HL-60 (cell line): Measurements from ENCODE around the gene ITGB3BP.
"Not testable (repeated sequence)": the region's sequence is repeated elsewhere in the genome, so short reads cannot be mapped to it uniquely, and the experiment has no call there.

Source experiments
- DNase-seq, 2 experiments: peaks; one replicate each; pipeline ENCODE4 v3.0.0-alpha.2; 2010 to 2020; ENCODE audit warnings: low read depth in 1 of 2, low spot score in 1 of 2
- H3K27ac ChIP-seq: fragments of 250-450 bp; sonication (Bioruptor Pico); replicated peaks from 2 replicates; pipeline ENCODE4 v1.5.1; 2020; ENCODE audit warnings: mild to moderate bottlenecking, moderate library complexity
- H3K27me3 ChIP-seq: fragments of 250-450 bp; sonication (Bioruptor Pico); 2 replicates; pipeline ENCODE4 v1.5.1; 2021; ENCODE audit warnings: mild to moderate bottlenecking, moderate library complexity; ENCODE audit not compliant: insufficient read depth, poor library complexity, severe bottlenecking
- H3K4me3 ChIP-seq: replicated peaks from 2 replicates; pipeline ENCODE4 v1.5.1; 2011; ENCODE audit warnings: mild to moderate bottlenecking, control low read depth, low read length; ENCODE audit not compliant: insufficient read depth
- CTCF ChIP-seq: IDR thresholded peaks from one replicate; pipeline ENCODE4 v1.5.1; 2011; ENCODE audit warnings: low read length, control low read depth, inconsistent platforms; ENCODE audit not compliant: insufficient read depth
- GABPA ChIP-seq: IDR thresholded peaks from 2 replicates; pipeline ENCODE4 v1.6.1; 2012; ENCODE audit warnings: low read depth
- POLR2AphosphoS5 ChIP-seq: IDR thresholded peaks from 2 replicates; pipeline ENCODE4 v1.6.1; 2012; ENCODE audit warnings: low read depth
- REST ChIP-seq: IDR thresholded peaks from 2 replicates; pipeline ENCODE4 v1.6.1; 2012; ENCODE audit warnings: low read depth; ENCODE audit not compliant: insufficient replicate concordance
- SPI1 ChIP-seq: IDR thresholded peaks from 2 replicates; pipeline ENCODE4 v1.6.1; 2012; ENCODE audit warnings: low read depth, mild to moderate bottlenecking, borderline replicate concordance

Gene ITGB3BP

GRCh38 chr1:63435161-63435560, 87.9 kb downstream of the ITGB3BP start:
- no peaks in the 10 kb centered on the region for H3K27me3 ChIP-seq
- DNase-seq = no peak
- TF ChIP-seq CTCF (no peak), REST (no peak), POLR2AphosphoS5 (no peak), SPI1 (no peak), GABPA (no peak)

GRCh38 chr1:63429281-63429680, 93.7 kb downstream of the ITGB3BP start:
- no peak overlapping the region for H3K27ac ChIP-seq
- DNase-seq = no peak
- H3K4me3 ChIP-seq = no peak overlapping the region
- H3K27me3 ChIP-seq = no peaks in the 10 kb centered on the region
- TF ChIP-seq REST (no peak), GABPA (no peak)

More at GRCh38 chr1:63435161-63435560, 87.9 kb downstream of the ITGB3BP start:
- no peak overlapping the region for H3K4me3 ChIP-seq
- no peak overlapping the region for H3K27ac ChIP-seq

- Histone ChIP-seq H3K27ac (no peak overlapping the region), H3K4me3 (no peak overlapping the region), H3K27me3 (no peaks in the 10 kb centered on the region)
- DNase-seq = no peak
- no peak for TF ChIP-seq POLR2AphosphoS5
- TF ChIP-seq CTCF = no peak
- no peak for TF ChIP-seq REST
- no peak for TF ChIP-seq SPI1
- no peak for TF ChIP-seq GABPA
These were observed 94.2 kb downstream of the ITGB3BP start for GRCh38 chr1:63428815-63429214.

GRCh38 chr1:63423649-63424048, 99.4 kb downstream of the ITGB3BP start:
- Histone ChIP-seq H3K4me3 (no peak overlapping the region), H3K27me3 (no peaks in the 10 kb centered on the region), H3K27ac (no peak overlapping the region)
- TF ChIP-seq CTCF (no peak), GABPA (no peak), POLR2AphosphoS5 (no peak), SPI1 (no peak), REST (no peak)
- no peak for DNase-seq

- not testable (repeated sequence) for H3K4me3 ChIP-seq, H3K27me3 ChIP-seq, H3K27ac ChIP-seq, DNase-seq
These were observed 102.3 kb downstream of the ITGB3BP start for GRCh38 chr1:63420746-63421145.
